ENCODE results near the gene TRIM5.

The TRIM5 gene

DNA sequence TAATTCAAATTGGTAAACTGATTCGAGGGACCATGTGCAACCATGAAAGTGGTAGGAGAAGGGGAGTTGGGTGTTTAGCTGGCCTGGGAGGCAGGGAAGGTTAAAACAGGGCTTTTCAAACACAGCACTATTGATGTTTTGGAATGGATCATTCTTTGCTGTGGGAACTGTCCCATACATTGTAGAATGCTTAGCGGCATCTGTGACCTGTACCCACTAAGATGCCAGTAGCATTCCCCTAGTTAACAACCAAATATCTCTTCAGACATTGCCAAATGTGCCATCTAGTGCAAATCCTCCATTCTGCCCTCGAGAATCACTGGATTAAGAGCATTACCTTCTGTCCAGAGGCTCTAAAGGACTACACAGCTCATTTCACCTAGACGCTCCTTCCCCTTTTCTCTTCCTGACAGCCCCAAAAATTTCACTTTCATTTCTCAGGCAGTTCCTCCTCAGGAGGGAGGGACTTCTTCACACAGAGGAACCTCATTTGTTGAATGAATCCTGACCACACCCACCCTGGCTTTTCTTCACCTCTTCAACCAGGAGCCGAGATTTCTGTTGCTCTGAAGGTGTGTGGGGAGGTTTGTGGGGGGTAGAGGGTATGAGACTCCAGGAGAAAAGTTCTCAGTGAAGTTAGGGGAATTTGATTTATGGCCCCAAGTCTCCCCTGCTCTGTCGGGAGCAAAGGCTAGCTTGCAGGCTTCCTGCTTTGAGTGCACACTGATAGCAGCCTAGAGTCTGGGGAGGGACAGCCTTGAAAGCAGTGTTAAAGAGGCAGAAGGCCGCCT lies 60.2 kb downstream of the TRIM5 start, which contains the start of gene TRIM34:
TRIM34 (plus strand) TSS at position 513 of the 791 bp plus-strand sequence. CDS start 7,331 bp downstream, outside the sequence.
- DNase-seq (ENCODE audit: low spot score): peak; percentile 85

GRCh38 chr11:5622802-5623201 lies 62.1 kb downstream of the TRIM5 start:
- no peak for DNase-seq (ENCODE audit: low spot score)

DNA sequence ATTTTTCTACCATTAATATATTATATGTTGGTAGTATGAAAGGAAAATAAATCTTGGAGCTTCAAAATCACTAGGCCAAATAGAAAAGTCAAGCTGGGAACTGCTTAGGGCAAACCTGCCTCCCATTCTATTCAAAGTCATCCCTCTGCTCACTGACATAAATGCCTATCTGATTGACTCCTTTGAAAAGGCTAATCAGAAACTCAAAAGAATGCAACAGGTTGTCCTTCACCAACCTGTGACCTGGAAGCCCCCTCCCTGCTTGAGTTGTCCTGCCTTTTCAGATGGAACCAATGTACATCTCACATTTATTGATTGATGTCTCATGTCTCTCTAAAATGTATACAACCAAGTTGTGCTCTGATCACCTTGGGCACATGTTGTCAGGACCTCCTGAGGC lies 63.3 kb downstream of the TRIM5 start:
- no peak for DNase-seq (ENCODE audit: low spot score)

- peak; percentile 64 for DNase-seq (ENCODE audit: low spot score)
Observed at GRCh38 chr11:5620651-5621521, 64.0 kb downstream of the TRIM5 start.

DNA sequence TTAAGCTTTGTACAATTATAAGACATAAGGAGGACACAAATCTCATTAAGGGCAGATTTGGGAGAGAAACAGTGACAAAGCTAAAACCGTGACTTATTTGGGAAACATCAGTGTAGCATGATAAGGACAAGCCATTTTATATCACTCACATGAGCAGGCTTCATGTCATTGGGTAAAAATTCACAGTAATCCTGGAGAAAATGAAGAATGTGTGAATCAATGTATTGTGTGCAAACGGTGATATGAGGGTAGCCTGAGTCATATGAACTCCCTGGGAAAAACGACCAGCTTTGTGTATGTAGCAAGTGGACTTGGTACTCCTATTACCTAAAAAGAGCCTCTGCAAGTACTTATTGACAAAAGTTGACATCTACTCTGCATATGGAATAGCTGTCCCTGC lies 66.1 kb downstream of the TRIM5 start:
- peak; percentile 38 for DNase-seq (ENCODE audit: low spot score)
